T47D (cell line): Measurements from ENCODE around the gene CMIP.

Source experiments
- DNase-seq, 2 experiments: peaks; one replicate each; pipeline versions ENCODE4 v3.0.0 to v3.0.0-alpha.2; 2011 to 2012; ENCODE audit warnings: low read depth in 1 of 2, low spot score in 1 of 2
- JUND ChIP-seq: IDR thresholded peaks from 2 replicates; pipeline ENCODE4 v1.6.1; 2012; ENCODE audit warnings: low read depth
- in situ Hi-C: cut with HindIII; loops from 2 replicates; pipeline ENCODE4 v1.10.0; 2016; ENCODE audit warnings: low sequenced_read_pairs, low pct_unique_long_range_greater_than_20kb

The CMIP gene

GRCh38 chr16:81531419-81531821 lies 86.8 kb downstream of the CMIP start:
- DNase-seq: no peak
- TF ChIP-seq JUND: no peak
- in situ Hi-C loops: no loop called here

GRCh38 chr16:81532491-81533174 lies 88.0 kb downstream of the CMIP start:
- in situ Hi-C loops: no loop called here
- DNase-seq: no peak
- no peak for TF ChIP-seq JUND

GRCh38 chr16:81533175-81533507 lies 88.5 kb downstream of the CMIP start:
- no peak for TF ChIP-seq JUND
- in situ Hi-C loops: no loop called here
- DNase-seq: no peak

DNA sequence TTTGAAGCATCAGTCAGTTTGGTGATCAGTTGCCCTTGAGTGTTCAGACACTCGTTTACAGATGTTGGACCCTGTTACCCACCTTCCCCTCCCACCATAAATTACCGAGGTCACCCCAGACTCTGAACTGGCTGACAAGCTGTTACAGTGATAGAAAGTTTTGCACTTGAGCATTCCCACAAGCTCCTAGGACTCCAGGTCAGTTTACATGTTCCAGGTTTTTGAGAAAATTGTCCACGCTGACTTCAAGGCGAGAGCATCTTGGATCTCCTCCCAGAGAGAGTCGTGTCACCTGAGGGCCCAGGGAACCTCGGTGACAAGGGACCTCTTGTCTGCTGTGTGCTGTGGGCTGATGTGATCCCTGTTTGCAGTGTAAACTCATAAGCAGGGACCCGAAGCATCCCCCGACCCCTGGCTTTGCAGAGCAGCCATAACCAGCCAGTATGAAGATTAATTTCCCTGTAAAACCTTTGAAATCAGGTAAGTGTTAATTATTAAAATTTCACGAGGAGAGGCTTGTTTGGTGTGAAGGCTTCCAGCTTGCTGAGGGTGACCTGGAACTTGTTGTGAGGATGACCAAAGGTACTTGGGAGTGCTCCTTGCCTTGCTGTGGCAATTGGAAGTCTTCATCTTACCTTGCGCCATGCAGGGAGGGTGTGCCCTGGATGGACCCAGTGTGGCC lies 91.2 kb downstream of the CMIP start:
- no peak for TF ChIP-seq JUND
- no peak for DNase-seq
- in situ Hi-C loops: no loop called here

- in situ Hi-C loops: no loop called here
- TF ChIP-seq JUND: no peak
- DNase-seq: no peak
Observed at GRCh38 chr16:81536648-81537047, 92.0 kb downstream of the CMIP start.

GRCh38 chr16:81537721-81538561 lies 93.3 kb downstream of the CMIP start:
- in situ Hi-C loops: no loop called here
- DNase-seq: no peak
- no peak for TF ChIP-seq JUND

GRCh38 chr16:81539009-81539758 lies 94.6 kb downstream of the CMIP start:
- TF ChIP-seq JUND: no peak
- in situ Hi-C loops: no loop called here
- no peak for DNase-seq

DNA sequence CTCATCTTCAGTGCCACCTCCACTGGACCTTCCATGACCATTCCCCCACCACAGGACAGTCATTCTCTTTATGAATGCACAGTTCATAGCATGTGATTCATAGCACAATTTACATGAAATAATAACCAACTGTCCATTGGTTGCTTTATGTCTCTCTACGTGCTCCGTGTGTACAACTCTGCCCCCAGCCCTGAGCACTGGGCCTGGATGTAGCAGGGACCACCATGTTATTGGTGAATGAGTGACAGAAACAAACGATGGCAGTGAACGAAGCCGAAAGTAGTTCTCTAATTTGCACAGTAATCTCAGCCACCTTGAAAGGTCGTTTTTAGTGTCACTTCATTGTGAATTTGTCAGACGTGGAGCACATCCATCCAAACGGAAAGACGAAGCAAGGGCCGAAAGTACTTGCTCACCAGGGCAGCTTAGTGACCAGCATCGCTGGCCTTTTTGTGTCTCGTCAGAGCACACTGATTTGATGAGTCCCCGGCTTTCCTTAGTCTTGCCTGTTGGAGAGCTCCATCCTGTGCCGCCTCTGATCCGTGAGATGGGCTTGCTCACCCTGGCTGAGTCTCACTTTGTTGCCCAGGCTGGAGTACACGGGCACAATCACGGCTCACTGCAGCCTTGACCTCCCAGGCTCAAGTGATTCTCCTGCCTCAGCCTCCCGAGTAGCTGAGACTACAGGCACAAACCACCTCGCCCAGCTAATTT lies 95.3 kb downstream of the CMIP start:
- TF ChIP-seq JUND: no peak
- DNase-seq: no peak
- in situ Hi-C loops: no loop called here

- no peak for DNase-seq
- in situ Hi-C loops: no loop called here
- no peak for TF ChIP-seq JUND
Observed at GRCh38 chr16:81541314-81541713, 96.7 kb downstream of the CMIP start.

DNA sequence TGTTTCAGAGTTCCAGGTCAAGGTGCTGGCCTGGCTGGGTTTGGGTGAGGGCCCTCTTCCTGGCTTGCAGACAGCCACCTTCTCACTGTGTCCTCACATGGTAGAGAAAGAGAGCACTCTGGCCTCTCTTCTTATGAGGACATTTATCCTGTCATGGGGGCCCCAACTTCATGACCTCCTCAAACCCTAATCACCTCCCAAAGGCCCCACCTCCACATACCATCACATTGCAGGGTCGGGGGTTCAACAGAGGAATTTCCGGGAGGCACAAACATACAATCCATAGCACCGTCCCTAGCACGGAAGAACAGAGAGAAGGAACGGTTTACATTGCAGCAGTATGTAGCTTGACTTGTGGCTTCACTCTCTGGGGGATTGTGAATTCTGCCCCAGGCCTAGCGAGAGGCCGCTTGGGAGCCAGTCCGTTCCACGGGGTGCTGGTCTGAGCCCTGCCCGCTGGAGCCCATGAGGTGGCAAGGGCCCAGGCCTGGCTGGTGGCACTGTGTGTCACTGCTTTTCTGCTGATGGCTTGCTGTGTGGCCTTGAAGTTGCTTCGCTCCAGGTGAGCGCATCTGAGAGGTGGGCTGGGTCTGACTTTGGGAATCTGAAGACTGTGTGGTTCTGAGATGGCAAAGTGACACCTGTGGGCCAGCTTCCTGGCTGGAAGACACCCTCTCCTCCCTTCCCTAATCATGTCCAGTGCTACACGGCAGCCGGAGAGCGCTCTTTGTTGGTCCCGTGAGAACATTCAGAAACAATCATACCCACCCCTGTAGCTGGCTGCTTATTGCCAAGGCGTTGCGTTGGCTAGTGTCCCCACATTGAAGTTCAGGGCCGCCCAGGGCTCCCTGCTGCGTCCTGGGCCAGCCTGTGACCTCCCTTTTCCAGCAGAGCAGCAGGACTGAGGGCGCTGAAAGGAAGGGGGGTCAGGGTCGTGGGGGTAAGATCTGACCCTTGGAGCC lies 98.3 kb downstream of the CMIP start:
- TF ChIP-seq JUND: no peak
- no peak for DNase-seq
- in situ Hi-C loops: no loop called here

DNA sequence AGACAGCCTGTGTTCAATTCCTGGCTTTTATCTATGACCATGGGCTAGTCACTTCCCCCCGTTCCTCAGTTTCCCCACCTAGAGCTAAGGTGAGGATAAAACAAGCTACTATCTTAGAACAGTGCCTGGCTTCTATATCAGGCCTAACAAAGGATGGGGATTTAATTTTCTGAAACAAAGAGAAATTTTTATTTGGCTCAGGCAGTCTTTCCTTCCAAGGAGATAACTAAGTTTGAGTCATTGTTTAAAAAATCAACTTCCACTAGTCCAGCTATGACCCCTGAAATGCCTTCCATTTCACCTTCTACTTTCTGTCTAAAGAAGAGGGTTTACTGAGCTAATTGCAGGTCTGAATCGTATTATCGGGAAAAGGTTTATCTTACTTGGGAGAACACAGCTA lies 99.0 kb downstream of the CMIP start:
- DNase-seq: no peak
- no peak for TF ChIP-seq JUND
- in situ Hi-C loops: no loop called here
